BE2C (cell line): ENCODE results near the gene THSD7A.
"Not testable (repeated sequence)": the region's sequence is repeated elsewhere in the genome, so short reads cannot be mapped to it uniquely, and the experiment has no call there.

Experiments
- DNase-seq: peaks from one replicate; pipeline ENCODE4 v3.0.0-alpha.2; 2020
- H3K27me3 ChIP-seq: fragments of 250-450 bp; sonication (Bioruptor Pico); 2 replicates; pipeline ENCODE4 v1.5.1; 2020; ENCODE audit warnings: mild to moderate bottlenecking
- H3K36me3 ChIP-seq: fragments of 250-450 bp; sonication (Bioruptor Pico); 2 replicates; pipeline ENCODE4 v1.5.1; 2020; ENCODE audit warnings: mild to moderate bottlenecking
- H3K4me1 ChIP-seq: fragments of 250-450 bp; sonication (Bioruptor Pico); 2 replicates; pipeline ENCODE4 v1.5.1; 2020
- H3K4me3 ChIP-seq: 2 replicates; pipeline ENCODE4 v1.5.1; 2011; ENCODE audit warnings: low read depth, low read length
- H3K9me3 ChIP-seq: fragments of 250-450 bp; sonication (Bioruptor Pico); 2 replicates; pipeline ENCODE4 v1.5.1; 2020
- TF ChIP-seq, protein P1 (sequence below): IDR thresholded peaks from 2 replicates; pipeline ENCODE4 v1.5.1; 2012; ENCODE audit warnings: mild to moderate bottlenecking, low read depth, low read length

Gene THSD7A

GRCh38 chr7:11456574-11456973 is 375.4 kb downstream of the THSD7A start:
- no peaks in the 10 kb centered on the region for H3K27me3 ChIP-seq
- H3K9me3 ChIP-seq: no peaks in the 10 kb centered on the region
- TF ChIP-seq, protein P1, sequence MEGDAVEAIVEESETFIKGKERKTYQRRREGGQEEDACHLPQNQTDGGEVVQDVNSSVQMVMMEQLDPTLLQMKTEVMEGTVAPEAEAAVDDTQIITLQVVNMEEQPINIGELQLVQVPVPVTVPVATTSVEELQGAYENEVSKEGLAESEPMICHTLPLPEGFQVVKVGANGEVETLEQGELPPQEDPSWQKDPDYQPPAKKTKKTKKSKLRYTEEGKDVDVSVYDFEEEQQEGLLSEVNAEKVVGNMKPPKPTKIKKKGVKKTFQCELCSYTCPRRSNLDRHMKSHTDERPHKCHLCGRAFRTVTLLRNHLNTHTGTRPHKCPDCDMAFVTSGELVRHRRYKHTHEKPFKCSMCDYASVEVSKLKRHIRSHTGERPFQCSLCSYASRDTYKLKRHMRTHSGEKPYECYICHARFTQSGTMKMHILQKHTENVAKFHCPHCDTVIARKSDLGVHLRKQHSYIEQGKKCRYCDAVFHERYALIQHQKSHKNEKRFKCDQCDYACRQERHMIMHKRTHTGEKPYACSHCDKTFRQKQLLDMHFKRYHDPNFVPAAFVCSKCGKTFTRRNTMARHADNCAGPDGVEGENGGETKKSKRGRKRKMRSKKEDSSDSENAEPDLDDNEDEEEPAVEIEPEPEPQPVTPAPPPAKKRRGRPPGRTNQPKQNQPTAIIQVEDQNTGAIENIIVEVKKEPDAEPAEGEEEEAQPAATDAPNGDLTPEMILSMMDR: no peak
- no peaks in the 10 kb centered on the region for H3K36me3 ChIP-seq
- H3K4me3 ChIP-seq: no peak overlapping the region
- H3K4me1 ChIP-seq: peaks cover 30% of the 10 kb centered on the region
- DNase-seq: peak; percentile 9

DNA sequence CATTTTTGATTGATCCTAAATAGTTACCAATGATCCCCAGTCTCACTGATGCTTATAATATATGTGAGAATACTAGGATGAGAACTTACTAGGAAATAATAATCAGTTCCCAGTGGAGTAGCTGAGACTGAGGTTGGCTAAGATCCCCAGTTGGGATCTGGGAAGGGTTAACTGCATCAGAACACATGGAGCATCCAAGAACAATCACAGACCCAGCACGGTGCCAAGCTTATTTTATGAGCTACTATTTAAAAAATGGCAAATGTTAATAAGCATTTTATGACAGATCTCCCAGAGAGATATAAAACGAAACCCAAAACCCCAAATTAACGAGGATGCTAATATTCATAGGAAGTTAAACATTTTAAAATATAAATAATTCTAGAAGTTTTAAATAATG is 379.5 kb downstream of the THSD7A start:
- no peaks in the 10 kb centered on the region; the same call in 1 of the 2 replicates for H3K36me3 ChIP-seq
- DNase-seq: no peak
- TF ChIP-seq, protein P1: no peak
- H3K4me1 ChIP-seq: peaks cover 11% of the 10 kb centered on the region
- H3K9me3 ChIP-seq: no peaks in the 10 kb centered on the region
- H3K4me3 ChIP-seq: no peak overlapping the region
- no peaks in the 10 kb centered on the region for H3K27me3 ChIP-seq

GRCh38 chr7:11450281-11450680 is 381.7 kb downstream of the THSD7A start:
- Histone ChIP-seq H3K36me3 (peaks cover 16% of the 10 kb centered on the region), H3K27me3 (no peaks in the 10 kb centered on the region), H3K4me1 (no peaks in the 10 kb centered on the region), H3K9me3 (no peaks in the 10 kb centered on the region), H3K4me3 (no peak overlapping the region)
- TF ChIP-seq, protein P1: no peak
- no peak for DNase-seq

- Histone ChIP-seq H3K4me1 (no peaks in the 10 kb centered on the region), H3K27me3 (no peaks in the 10 kb centered on the region), H3K36me3 (peaks cover 16% of the 10 kb centered on the region), H3K9me3 (no peaks in the 10 kb centered on the region), H3K4me3 (no peak overlapping the region)
- no peak for DNase-seq
- TF ChIP-seq, protein P1: no peak
These were observed 382.7 kb downstream of the THSD7A start for GRCh38 chr7:11449316-11449715.

- DNase-seq: no peak
- no peaks in the 10 kb centered on the region for H3K9me3 ChIP-seq
- H3K4me1 ChIP-seq: no peaks in the 10 kb centered on the region
- TF ChIP-seq, protein P1: no peak
- H3K36me3 ChIP-seq: peaks cover 16% of the 10 kb centered on the region
- H3K4me3 ChIP-seq: no peak overlapping the region
- no peaks in the 10 kb centered on the region for H3K27me3 ChIP-seq
These were observed 383.7 kb downstream of the THSD7A start for GRCh38 chr7:11448323-11448722.

- no peak for DNase-seq
- H3K36me3 ChIP-seq: peaks cover 16% of the 10 kb centered on the region
- no peaks in the 10 kb centered on the region for H3K4me1 ChIP-seq
- no peak overlapping the region for H3K4me3 ChIP-seq
- TF ChIP-seq, protein P1: no peak
- no peaks in the 10 kb centered on the region for H3K9me3 ChIP-seq
- no peaks in the 10 kb centered on the region for H3K27me3 ChIP-seq
These were observed 384.9 kb downstream of the THSD7A start for GRCh38 chr7:11447106-11447505.

GRCh38 chr7:11443934-11444333 is 388.1 kb downstream of the THSD7A start:
- not testable (repeated sequence) for H3K4me1 ChIP-seq, H3K27me3 ChIP-seq, DNase-seq, H3K9me3 ChIP-seq, H3K4me3 ChIP-seq
- H3K36me3 ChIP-seq: peaks cover 16% of the 10 kb centered on the region
